ENCODE results near the gene OR2A12.

- TF ChIP-seq POLR2AphosphoS5 (IDR thresholded peaks at IDR 0.05; ENCODE audit: borderline replicate concordance, low read depth, low read length) (no peak), EZH2 (IDR thresholded peaks at IDR 0.05) (no peak)
Observed at GRCh38 chr7:144132262-144132661, 46.2 kb downstream of the OR2A12 start.
